ENCODE results near the gene RUNX3.

The RUNX3 gene

DNA sequence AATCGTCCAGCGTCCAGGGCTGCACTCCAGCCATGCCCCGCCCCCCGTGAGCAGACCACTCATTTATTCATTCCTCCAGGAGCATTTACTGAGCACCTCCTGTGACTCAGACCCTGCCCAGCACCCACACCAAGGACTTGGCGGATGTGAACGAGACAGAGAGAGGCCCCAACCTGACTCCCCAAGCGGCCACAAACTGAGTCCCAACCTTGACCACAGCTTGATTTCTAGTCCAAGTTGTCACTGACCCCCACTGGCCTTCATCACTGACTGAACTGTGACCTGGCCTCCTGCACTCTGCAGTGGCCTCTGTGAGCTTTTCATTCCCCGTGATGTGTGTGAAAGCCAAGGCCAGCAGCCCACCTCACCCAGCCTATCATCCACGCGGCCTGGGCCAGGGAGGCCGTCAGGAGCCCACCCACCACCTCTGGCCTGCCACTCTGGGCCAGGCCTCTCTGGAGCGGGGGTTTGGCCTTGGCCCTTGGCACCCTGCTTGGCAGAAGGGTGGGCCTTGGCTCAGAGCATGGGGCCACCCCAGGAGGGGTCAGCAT, 19.3 kb upstream of the RUNX3 start:
- Histone ChIP-seq H3K4me1 (peaks cover 71% of the 10 kb centered on the region), H3K27ac (0 out of 2 replicates have a peak overlapping the region, but pooled peaks have one; percentile 12), H3K4me3 (no peak overlapping the region), H3K9ac (no peak overlapping the region), H4K20me1 (peaks cover 12% of the 10 kb centered on the region; the same call in 1 of the 2 replicates), H3K27me3 (no peaks in the 10 kb centered on the region), H3K9me3 (no peaks in the 10 kb centered on the region), H3K36me3 (no peaks in the 10 kb centered on the region), H3K4me2 (no peak overlapping the region)
- TF ChIP-seq Cebpa-rat (IDR thresholded peaks at IDR 0.05): no peak

DNA sequence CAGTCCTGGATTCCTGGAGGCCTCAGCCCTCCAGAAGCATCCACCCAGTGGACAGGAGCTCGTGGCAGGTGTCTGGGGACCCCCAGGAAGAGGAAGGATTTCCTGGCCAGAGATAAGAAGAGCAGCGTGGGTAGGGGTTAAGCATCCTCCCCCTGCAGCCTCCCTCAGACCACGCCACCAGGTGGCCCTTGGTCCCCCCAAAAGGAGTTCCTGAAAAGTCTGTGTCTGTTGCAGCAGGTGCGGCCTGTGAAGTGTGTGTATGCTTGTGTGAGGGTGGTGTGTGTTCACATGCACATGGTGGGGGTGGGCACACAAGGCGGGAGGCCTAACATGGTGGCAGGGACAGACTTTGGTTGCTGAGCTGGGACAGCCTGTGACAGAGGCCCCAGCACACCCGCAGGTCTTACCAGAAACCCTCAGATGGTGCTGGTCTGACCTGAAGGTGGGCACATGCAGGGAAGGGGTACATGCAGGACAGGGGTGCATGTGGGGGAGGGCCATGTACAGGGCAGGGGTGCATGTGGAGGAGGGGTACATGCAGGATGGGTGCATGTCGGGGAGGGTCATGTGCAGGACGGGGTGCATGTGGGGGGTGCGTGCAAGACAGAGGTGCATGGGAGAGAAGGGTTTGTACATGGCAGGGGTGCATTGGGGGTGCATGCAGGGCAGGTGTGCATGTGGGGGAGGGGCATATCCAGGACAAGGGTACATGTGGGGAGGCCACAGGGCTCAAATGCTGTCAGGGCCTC, 18.2 kb upstream of the RUNX3 start:
- no peak for TF ChIP-seq Cebpa-rat (IDR thresholded peaks at IDR 0.05)
- Histone ChIP-seq H3K9ac (peak overlapping the region; percentile 40; the same call in 1 of the 2 replicates), H3K27me3 (no peaks in the 10 kb centered on the region), H3K4me3 (no peak overlapping the region), H3K4me2 (peak overlapping the region; percentile 85), H3K36me3 (no peaks in the 10 kb centered on the region), H3K4me1 (peaks cover 70% of the 10 kb centered on the region), H3K9me3 (no peaks in the 10 kb centered on the region), H3K27ac (0 out of 2 replicates have a peak overlapping the region, but pooled peaks have one; percentile 31), H4K20me1 (peaks cover 12% of the 10 kb centered on the region; the same call in 1 of the 2 replicates)

DNA sequence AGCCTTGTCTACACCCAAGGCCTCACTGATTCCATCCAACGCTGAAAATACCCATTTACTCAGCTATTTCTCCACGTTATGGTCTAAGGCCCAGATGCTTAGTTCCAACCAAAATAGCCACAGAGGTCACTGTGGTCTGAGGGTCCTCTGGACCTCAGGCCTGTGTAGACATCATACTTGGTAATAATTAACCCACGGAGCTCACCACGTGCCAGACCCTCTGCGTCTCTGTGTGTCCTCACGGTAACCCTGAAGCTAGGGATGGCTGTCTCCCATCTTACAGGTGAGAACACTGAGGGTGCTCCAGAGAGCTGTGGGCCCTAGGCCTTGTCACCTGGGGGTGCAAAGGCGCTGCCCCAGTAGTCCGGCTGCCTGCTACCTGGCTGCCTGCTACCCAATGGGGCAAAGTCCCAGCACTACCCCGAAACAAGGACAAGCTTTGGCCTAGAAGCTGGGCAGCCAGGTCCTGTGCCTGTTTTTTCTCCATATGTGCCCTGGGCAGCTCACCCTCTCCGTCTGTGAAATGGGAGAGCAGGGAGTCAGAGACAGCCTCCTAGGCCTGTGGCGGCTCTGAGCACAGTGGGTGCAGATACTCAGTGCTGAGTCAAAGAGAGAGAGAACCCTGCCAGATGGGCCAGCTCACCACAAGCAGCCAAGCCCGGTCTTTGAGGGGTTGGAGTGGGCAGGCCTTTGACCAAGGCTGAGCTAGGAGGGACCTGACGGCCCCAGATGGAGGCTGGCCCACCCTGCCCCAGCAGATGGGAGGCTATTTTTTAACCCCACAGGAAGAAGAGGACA, 17.0 kb upstream of the RUNX3 start:
- Histone ChIP-seq H3K9me3 (no peaks in the 10 kb centered on the region), H3K36me3 (no peaks in the 10 kb centered on the region), H3K27me3 (no peaks in the 10 kb centered on the region), H4K20me1 (peaks cover 12% of the 10 kb centered on the region; the same call in 1 of the 2 replicates), H3K9ac (peak overlapping the region; percentile 40; the same call in 1 of the 2 replicates), H3K4me2 (peak overlapping the region; percentile 85), H3K4me1 (peaks cover 70% of the 10 kb centered on the region), H3K4me3 (no peak overlapping the region), H3K27ac (peak overlapping the region; percentile 31; the same call in 1 of the 2 replicates)
- TF ChIP-seq Cebpa-rat (IDR thresholded peaks at IDR 0.05): no peak

DNA sequence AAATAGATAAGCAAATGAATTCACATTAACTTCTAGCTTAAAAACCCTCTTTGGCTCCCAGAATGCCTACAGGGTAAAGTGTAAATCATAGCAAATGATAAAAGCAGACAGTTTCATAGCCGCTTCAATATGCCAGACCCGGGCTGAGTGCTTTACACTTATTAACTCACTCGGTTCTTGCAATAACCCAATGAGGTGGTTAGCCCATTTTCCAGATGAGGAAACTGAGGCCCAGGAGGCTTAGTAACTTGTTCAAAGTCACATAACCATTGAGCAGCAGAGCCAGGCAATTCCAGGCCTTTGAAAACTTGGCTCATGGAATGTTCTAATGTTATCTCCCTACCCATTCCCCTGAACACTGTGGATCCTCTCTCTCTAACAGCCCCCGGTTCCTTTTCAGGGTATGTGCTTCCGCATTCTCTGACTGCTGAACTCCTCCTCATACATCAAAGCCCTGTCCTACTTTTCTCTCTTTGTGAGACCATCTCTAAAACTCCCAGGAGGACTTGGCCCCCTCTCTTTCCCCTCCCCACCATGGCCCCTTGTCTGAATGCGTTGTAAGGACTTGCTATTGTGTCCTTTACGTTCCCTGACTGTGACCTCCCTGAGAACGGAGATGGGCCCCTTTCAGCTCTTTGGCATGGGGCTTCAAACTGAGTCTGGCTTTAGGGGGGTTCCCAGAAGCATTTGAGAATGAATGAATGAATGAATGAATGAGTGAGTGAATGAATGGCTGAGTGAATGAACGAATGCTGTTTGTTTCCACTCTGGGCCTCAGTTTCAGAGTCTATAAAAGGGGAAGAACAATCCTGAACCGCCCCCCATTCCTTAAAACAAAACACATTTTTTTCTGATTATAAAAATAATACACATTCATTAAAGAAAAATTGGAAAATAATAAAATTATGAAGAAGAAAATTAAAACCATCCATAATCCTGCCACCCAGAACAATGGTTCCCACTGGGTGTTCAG, 15.6 kb upstream of the RUNX3 start:
- TF ChIP-seq Cebpa-rat (IDR thresholded peaks at IDR 0.05): no peak
- H3K27me3 ChIP-seq: no peaks in the 10 kb centered on the region
- H3K4me1 ChIP-seq: peaks cover 81% of the 10 kb centered on the region
- no peak overlapping the region for H3K9ac ChIP-seq
- no peak overlapping the region for H3K27ac ChIP-seq
- H3K36me3 ChIP-seq: no peaks in the 10 kb centered on the region
- H4K20me1 ChIP-seq: peaks cover 12% of the 10 kb centered on the region; the same call in 1 of the 2 replicates
- no peak overlapping the region for H3K4me3 ChIP-seq
- no peaks in the 10 kb centered on the region for H3K9me3 ChIP-seq
- H3K4me2 ChIP-seq: 0 out of 2 replicates have a peak overlapping the region, but pooled peaks have one; percentile 7

DNA sequence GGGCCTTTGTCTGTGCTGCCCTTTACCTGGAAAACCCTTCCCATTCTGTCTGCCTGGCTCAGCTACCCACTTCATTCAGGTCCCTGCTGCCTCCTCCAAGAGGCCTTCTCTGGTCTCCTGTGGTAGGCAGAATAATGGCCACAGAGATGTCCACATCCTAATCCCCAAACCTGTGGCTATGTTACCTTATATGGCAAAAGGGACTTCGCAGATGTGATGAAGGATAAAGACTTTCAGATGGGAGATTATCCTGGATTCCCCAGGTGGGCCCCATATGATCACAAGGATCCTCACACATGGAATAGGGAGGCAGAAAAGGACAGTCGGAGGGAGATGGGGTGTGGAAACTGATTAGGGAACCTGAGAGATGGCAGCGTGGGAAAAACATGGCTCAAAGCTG, 14.2 kb upstream of the RUNX3 start:
- peak overlapping the region; percentile 81; the same call in 1 of the 2 replicates for H3K4me2 ChIP-seq

DNA sequence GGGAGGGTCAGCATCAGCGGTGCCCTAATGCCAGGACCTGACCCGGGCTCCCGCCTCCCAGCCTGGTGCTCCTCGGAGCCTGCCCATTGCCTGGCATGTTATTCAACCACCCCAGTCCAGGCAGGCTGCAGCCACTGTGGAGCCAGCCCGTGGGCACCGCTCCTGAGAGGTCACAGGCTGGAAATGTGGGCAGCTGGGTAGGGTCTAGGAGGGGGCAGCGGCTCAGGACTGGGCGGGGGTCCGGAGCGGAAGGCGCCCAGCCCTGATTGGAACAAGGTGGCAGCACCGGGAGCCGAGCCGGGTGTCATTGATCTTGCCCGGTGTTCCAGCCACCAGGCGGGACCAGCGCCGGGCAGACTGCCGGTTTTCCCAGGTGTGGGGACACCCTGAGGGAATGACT, 12.7 kb upstream of the RUNX3 start:
- no peak for TF ChIP-seq Cebpa-rat (IDR thresholded peaks at IDR 0.05)
- Histone ChIP-seq H3K36me3 (no peaks in the 10 kb centered on the region), H4K20me1 (peaks cover 6% of the 10 kb centered on the region; the same call in 1 of the 2 replicates), H3K9me3 (no peaks in the 10 kb centered on the region), H3K9ac (0 out of 2 replicates have a peak overlapping the region, but pooled peaks have one; percentile 4), H3K4me3 (no peak overlapping the region), H3K27me3 (no peaks in the 10 kb centered on the region), H3K27ac (no peak overlapping the region), H3K4me2 (peak overlapping the region; percentile 81), H3K4me1 (peaks cover 62% of the 10 kb centered on the region)

More for the DNA sequence above, 14.2 kb upstream of the RUNX3 start:
- no peak for TF ChIP-seq Cebpa-rat (IDR thresholded peaks at IDR 0.05)
- Histone ChIP-seq H3K27ac (no peak overlapping the region), H3K4me1 (peaks cover 77% of the 10 kb centered on the region), H4K20me1 (peaks cover 12% of the 10 kb centered on the region; the same call in 1 of the 2 replicates), H3K36me3 (no peaks in the 10 kb centered on the region), H3K9ac (no peak overlapping the region), H3K9me3 (no peaks in the 10 kb centered on the region), H3K4me3 (no peak overlapping the region), H3K27me3 (no peaks in the 10 kb centered on the region)

DNA sequence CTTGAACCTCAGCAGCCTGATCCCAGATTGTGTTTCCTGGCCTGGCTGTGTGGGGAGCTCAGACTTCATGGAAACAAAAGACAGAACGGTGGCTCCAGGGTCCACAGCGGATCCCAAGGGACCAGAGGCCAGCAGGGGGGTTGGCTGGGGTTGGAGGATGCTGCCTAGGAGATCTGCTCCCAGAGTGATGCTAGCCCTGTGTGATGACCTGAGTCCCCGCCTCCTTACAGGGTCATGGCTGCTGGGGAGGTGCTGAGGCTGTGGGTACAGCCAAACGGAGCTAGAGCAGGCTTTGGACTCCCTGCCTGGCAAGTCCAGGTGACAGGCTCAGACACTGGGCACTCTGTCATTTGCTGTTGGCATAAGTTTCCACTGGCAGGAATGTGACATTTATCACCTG, 11.5 kb upstream of the RUNX3 start:
- no peaks in the 10 kb centered on the region for H3K9me3 ChIP-seq
- H3K4me2 ChIP-seq: peak overlapping the region; percentile 81
- no peaks in the 10 kb centered on the region for H4K20me1 ChIP-seq
- H3K9ac ChIP-seq: no peak overlapping the region; the same call in 1 of the 2 replicates
- H3K4me1 ChIP-seq: peaks cover 50% of the 10 kb centered on the region
- H3K4me3 ChIP-seq: no peak overlapping the region
- no peak overlapping the region for H3K27ac ChIP-seq
- TF ChIP-seq Cebpa-rat (IDR thresholded peaks at IDR 0.05): no peak
- H3K36me3 ChIP-seq: no peaks in the 10 kb centered on the region
- H3K27me3 ChIP-seq: peaks cover 2% of the 10 kb centered on the region

DNA sequence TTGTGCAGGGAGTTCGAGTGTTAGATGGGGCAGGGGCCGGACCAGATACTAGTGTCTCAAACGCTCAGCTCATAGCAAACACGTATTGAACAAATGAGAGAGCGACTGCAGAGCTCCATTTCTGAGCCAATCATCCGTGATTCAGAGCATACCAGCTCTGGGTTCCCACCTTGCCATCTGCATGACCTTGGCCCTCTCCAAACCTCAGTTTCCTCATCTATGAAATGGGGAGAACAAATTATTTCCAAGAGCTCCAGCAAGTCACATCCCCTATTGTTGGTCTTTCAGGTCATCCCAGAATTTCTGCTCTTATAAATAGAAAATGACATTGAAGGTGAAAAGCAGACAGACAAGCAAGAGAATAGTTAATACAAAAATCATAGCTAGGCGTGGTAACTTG, 10.2 kb upstream of the RUNX3 start:
- no peak overlapping the region for H3K9ac ChIP-seq
- no peaks in the 10 kb centered on the region for H3K36me3 ChIP-seq
- peaks cover 16% of the 10 kb centered on the region for H3K27me3 ChIP-seq
- no peaks in the 10 kb centered on the region for H4K20me1 ChIP-seq
- H3K9me3 ChIP-seq: no peaks in the 10 kb centered on the region
- H3K27ac ChIP-seq: no peak overlapping the region
- H3K4me2 ChIP-seq: no peak overlapping the region
- peaks cover 47% of the 10 kb centered on the region for H3K4me1 ChIP-seq
- no peak overlapping the region for H3K4me3 ChIP-seq
- no peak for TF ChIP-seq Cebpa-rat (IDR thresholded peaks at IDR 0.05)

Measured in BLaER1 (cell line).